Progenitor cell of endocrine pancreas (in vitro differentiated cells): ENCODE measurements around the gene NRP2. TPM values are rescaled to one million over a fixed set of nuclear protein-coding genes. Genes with fewer than 3 reads are reported as not detected.

ENCODE experiments used
- DNase-seq: peaks from one replicate; pipeline ENCODE4 v3.0.0; 2021; ENCODE audit warnings: low spot score; ENCODE audit not compliant: unreplicated experiment
- H3K27ac Mint-ChIP-seq: 2 replicates; pipeline ENCODE4 v1.8.0; 2021; ENCODE audit warnings: mild to moderate bottlenecking, moderate library complexity, mixed read lengths
- H3K27me3 Mint-ChIP-seq: 2 replicates; pipeline ENCODE4 v1.8.0; 2021; ENCODE audit warnings: mixed read lengths
- H3K36me3 Mint-ChIP-seq: 2 replicates; pipeline ENCODE4 v1.8.0; 2022; ENCODE audit warnings: mixed read lengths; ENCODE audit not compliant: insufficient read depth
- H3K4me1 Mint-ChIP-seq: 2 replicates; pipeline ENCODE4 v1.8.0; 2021; ENCODE audit warnings: low read depth, mixed read lengths
- H3K4me3 Mint-ChIP-seq: 2 replicates; pipeline ENCODE4 v1.8.0; 2021; ENCODE audit warnings: low read depth, mild to moderate bottlenecking, moderate library complexity, mixed read lengths
- H3K9me3 Mint-ChIP-seq: 2 replicates; pipeline ENCODE4 v1.8.0; 2021; ENCODE audit warnings: low read depth, mixed read lengths
- CTCF ChIP-seq: fragments of 200-600 bp; sonication (generic); IDR thresholded peaks from one replicate; pipeline ENCODE4 v1.5.0; 2021; ENCODE audit warnings: antibody characterized with exemption, mild to moderate bottlenecking; ENCODE audit not compliant: unreplicated experiment
- total RNA-seq: library from RNA; stranded (reverse); gene quantifications from 2 replicates; pipeline ENCODE4 v1.2.1, GENCODE V29; 2021

The NRP2 gene
- total RNA-seq, 1 donor from 2014 or later, result 6.3 TPM

DNA sequence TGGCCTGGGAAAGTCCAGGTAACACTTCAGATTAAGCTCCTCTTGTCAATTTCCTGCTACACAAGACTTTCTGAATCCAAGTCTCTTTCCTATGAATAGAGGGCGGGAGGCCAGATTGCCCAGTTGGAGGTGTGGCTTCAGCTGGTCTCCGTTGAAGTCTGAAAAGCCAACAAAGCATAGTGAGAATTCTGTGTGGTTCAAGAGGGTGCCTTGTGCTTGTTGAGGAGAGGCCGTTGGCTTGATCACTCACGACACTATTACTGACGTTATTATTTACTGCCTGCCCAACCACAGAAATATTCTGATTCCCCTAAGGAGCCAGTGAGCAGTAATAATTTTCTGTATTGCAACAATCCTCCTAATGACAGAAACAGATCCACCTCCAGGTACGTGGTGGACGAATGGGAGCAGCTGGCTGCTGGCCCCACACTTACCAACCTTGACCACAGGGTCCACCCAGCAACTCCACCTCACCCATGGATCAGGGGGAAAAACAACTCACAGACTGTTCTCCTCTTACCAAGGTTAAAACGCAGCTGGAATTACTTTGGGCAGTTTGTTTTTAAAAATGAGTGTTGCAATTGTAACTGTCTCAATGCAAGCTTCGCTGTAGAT lies 21.9 kb downstream of the NRP2 start:
- Mint-ChIP-seq H3K27ac (no peak overlapping the region), H3K9me3 (no peaks in the 10 kb centered on the region), H3K27me3 (peaks cover 15% of the 10 kb centered on the region), H3K4me1 (peaks cover 22% of the 10 kb centered on the region), H3K36me3 (no peaks in the 10 kb centered on the region), H3K4me3 (no peak overlapping the region)
- TF ChIP-seq CTCF, result no peak
- no peak for DNase-seq

DNA sequence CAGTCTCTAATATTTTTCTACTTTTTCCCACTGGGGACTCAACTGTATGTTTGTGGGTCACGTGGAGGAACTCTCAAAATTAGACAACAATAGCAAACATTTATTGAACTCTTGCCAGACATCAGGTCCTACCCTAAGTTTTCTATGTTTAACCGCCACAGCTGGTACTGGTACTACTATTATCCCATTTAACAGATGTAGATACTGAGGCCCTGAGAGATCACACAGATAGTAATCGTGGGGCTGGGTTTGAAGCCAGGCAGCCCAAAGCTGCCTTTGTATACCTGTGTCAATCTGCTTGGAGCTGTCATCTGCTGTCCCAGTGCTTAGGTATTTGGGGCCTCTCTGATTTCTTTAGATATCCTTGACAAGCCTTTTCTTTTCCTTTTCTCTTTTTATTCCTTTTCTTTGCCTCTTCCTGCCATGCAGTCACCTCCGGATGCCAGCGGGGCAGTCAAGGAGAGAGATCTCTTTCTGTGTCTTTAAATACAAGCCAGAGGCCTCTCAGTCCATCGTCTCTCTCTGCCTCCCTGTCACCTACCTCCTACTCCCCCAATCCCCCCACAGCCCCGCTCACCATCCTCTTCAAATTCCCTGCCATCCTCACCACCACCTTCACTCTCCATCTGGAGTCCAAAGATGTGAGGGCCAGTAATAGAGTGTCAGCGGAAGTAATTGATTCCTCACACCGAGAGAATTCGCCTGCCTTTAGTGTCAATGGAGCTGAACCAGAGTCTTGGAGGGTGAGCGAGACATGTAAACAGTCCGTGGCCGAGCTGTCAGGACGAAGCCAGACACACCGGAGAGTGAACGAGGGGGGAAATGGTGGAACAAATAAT lies 23.4 kb downstream of the NRP2 start:
- no peak for DNase-seq
- Mint-ChIP-seq H3K4me1 (peaks cover 14% of the 10 kb centered on the region), H3K9me3 (no peaks in the 10 kb centered on the region), H3K36me3 (no peaks in the 10 kb centered on the region), H3K4me3 (no peak overlapping the region), H3K27me3 (peaks cover 11% of the 10 kb centered on the region), H3K27ac (no peak overlapping the region)
- no peak for TF ChIP-seq CTCF

- Mint-ChIP-seq H3K4me1 (peaks cover 14% of the 10 kb centered on the region), H3K36me3 (no peaks in the 10 kb centered on the region), H3K4me3 (no peak overlapping the region), H3K27me3 (peaks cover 13% of the 10 kb centered on the region), H3K27ac (no peak overlapping the region), H3K9me3 (no peaks in the 10 kb centered on the region)
- TF ChIP-seq CTCF, result no peak
- no peak for DNase-seq
Measured at GRCh38 chr2:205706769-205707381, 24.6 kb downstream of the NRP2 start.

- no peak for DNase-seq
- no peaks in the 10 kb centered on the region for H3K36me3 Mint-ChIP-seq
- no peak overlapping the region for H3K4me3 Mint-ChIP-seq
- peaks cover 12% of the 10 kb centered on the region for H3K4me1 Mint-ChIP-seq
- peaks cover 14% of the 10 kb centered on the region for H3K27me3 Mint-ChIP-seq
- TF ChIP-seq CTCF, result no peak
- H3K9me3 Mint-ChIP-seq, result no peaks in the 10 kb centered on the region
- no peak overlapping the region for H3K27ac Mint-ChIP-seq
Measured at GRCh38 chr2:205708231-205708631, 25.9 kb downstream of the NRP2 start.

DNA sequence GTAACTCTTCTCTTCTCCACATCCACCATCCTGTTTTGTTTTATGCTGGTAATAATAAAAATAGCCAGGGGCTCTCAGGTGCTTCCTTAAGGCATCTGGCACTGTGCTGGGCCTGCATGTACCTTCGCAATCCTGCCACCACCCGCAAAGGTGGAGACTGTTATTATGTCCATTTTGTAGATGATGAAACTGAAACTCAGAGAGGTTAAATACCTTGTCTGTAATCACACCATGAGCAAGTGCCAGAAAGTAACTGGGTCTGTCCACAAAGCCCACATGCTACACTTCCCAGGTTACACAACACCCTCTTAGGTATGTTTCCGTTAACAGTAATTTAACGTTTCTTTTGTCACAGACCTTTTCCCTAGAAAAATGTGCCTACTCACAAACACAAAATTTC lies 27.0 kb downstream of the NRP2 start:
- Mint-ChIP-seq H3K4me3 (no peak overlapping the region), H3K9me3 (no peaks in the 10 kb centered on the region), H3K27ac (no peak overlapping the region), H3K4me1 (peaks cover 14% of the 10 kb centered on the region), H3K36me3 (no peaks in the 10 kb centered on the region), H3K27me3 (peaks cover 14% of the 10 kb centered on the region)
- DNase-seq, result no peak
- no peak for TF ChIP-seq CTCF
